MM.1S (cell line): ENCODE results near the gene MBD4.

Experiments used
- EZH2 ChIP-seq: fragments of 300-600 bp; sonication (generic); optimal IDR thresholded peaks from 2 replicates; pipeline ENCODE3; 2017; ENCODE audit warnings: low read depth, mild to moderate bottlenecking, antibody characterized with exemption, low read length, mixed read lengths
- TF ChIP-seq, protein P1 (sequence below): fragments of 300-600 bp; sonication (generic); IDR thresholded peaks from 2 replicates; pipeline ENCODE4 v1.5.1; 2016; ENCODE audit warnings: antibody characterized with exemption, low read length, mixed read lengths

DNA sequence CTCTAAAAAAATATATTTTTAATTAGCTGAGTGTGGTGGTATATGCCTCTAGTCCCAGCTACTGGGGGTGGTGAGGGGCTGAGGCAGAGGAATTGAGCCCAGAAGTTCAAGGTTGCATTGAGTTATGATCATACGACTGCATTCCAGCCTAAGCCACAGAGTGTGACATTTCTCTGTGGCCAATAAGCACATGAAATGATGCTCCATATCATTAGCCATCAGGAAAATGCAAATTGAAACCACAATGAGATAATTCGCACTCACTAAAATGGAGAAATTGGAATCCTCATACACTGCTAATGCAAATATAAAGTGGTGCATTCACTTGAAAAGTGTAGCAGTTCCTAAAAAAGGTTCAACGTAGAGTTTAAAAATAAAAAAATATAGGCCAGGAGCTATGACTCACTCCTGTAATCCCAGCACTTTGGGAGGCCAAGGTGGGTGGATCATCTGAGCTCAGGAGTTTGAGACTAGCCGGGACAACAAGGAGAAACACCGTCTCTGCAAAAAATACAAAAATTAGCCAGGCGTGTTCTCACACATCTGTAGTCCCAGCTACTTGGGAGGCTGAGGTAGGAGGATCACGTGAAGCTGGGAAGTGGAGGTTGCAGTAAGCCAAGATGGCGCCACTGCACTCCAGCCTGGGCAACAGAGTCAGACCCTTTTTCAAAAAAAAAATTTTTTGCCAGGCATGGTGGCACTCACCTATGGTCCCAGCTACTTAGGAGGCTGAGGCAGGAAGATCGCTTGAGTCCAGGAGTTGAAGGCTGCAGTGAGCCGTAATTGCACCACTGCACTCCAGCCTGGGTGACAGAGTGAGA, 35.4 kb upstream of the MBD4 start:
- TF ChIP-seq, protein P1, sequence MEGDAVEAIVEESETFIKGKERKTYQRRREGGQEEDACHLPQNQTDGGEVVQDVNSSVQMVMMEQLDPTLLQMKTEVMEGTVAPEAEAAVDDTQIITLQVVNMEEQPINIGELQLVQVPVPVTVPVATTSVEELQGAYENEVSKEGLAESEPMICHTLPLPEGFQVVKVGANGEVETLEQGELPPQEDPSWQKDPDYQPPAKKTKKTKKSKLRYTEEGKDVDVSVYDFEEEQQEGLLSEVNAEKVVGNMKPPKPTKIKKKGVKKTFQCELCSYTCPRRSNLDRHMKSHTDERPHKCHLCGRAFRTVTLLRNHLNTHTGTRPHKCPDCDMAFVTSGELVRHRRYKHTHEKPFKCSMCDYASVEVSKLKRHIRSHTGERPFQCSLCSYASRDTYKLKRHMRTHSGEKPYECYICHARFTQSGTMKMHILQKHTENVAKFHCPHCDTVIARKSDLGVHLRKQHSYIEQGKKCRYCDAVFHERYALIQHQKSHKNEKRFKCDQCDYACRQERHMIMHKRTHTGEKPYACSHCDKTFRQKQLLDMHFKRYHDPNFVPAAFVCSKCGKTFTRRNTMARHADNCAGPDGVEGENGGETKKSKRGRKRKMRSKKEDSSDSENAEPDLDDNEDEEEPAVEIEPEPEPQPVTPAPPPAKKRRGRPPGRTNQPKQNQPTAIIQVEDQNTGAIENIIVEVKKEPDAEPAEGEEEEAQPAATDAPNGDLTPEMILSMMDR, result no peak
- TF ChIP-seq EZH2, result no peak
